Small intestine (tissue), 7 donors: ENCODE results near the gene FABP3. TPM values are rescaled to one million over a fixed set of nuclear protein-coding genes. Genes with fewer than 3 reads are reported as not detected.
"Not testable (repeated sequence)": the region's sequence is repeated elsewhere in the genome, so short reads cannot be mapped to it uniquely, and the experiment has no call there.

ENCODE experiments used
- DNase-seq, 2 donors: peaks; one replicate each; pipeline versions ENCODE4 v3.0.0 to v3.0.0-alpha.2; 2013
- FAIRE-seq: peaks from 2 replicates; lab custom pipeline; 2012; peaks lifted over from hg19 to GRCh38; lab: Jason Lieb, UNC
- H3K27ac ChIP-seq, 3 donors: one replicate each; pipeline ENCODE4 v1.5.1; 2013; ENCODE audit warnings: low read length in 2 of 3, mild to moderate bottlenecking in 2 of 3, control low read depth in 1 of 3, inconsistent platforms in 1 of 3, low read depth in 1 of 3, moderate library complexity in 1 of 3
- H3K27me3 ChIP-seq, 3 donors: one replicate each; pipeline ENCODE4 v1.6.1; 2013; ENCODE audit warnings: low read length in 3 of 3, inconsistent platforms in 1 of 3; ENCODE audit not compliant: control insufficient read depth in 3 of 3, insufficient read depth in 3 of 3
- H3K36me3 ChIP-seq, 3 donors: one replicate each; pipeline ENCODE4 v1.6.1; 2013; ENCODE audit warnings: low read length in 3 of 3, inconsistent platforms in 1 of 3, low read depth in 1 of 3, mild to moderate bottlenecking in 1 of 3, moderate library complexity in 1 of 3; ENCODE audit not compliant: control insufficient read depth in 3 of 3, insufficient read depth in 2 of 3
- H3K4me1 ChIP-seq, 3 donors: one replicate each; pipeline ENCODE4 v1.6.1; 2013; ENCODE audit warnings: low read length in 2 of 3, inconsistent platforms in 1 of 3, low read depth in 1 of 3, mild to moderate bottlenecking in 1 of 3, moderate library complexity in 1 of 3; ENCODE audit not compliant: control insufficient read depth in 3 of 3, insufficient read depth in 2 of 3
- H3K4me3 ChIP-seq, 3 donors: one replicate each; pipeline ENCODE4 v1.5.1; 2013; ENCODE audit warnings: low read length in 3 of 3, control low read depth in 1 of 3, inconsistent platforms in 1 of 3, low read depth in 1 of 3, mild to moderate bottlenecking in 1 of 3, moderate library complexity in 1 of 3
- H3K9me3 ChIP-seq, 2 donors: one replicate each; pipeline ENCODE4 v1.6.1; 2013; ENCODE audit warnings: low read depth in 1 of 2, low read length in 1 of 2; ENCODE audit not compliant: control insufficient read depth in 2 of 2, insufficient read depth in 1 of 2
- WGBS, 3 donors: extraction: QIAGEN DNeasy Blood & Tissue Kit; methylation state at CpG; one replicate each; pipeline ENCODE4 v1.1.7; 2013; 5-methylcytosine and 5-hydroxymethylcytosine counted together
- polyA plus RNA-seq, 4 donors: library from polyadenylated mRNA; stranded (reverse) in 3 of 4; unstranded in 1 of 4; fragments of 200-250 nt in 3 of 4; fragments of 120-200 nt in 1 of 4; gene quantifications; one replicate each; pipeline versions ENCODE4 v1.2.1 to v1.2.3, GENCODE V29; 2013
- donor health status: healthy with polysubstance abuse.
- donor health status: control.
- donor health status: control.
- donor health status: Bipolar disorder and iron deficiency.
- donor health status: healthy.

FABP3 gene
- polyA plus RNA-seq, 4 donors = 10.7 to 63.8 (median 20.2) TPM

GRCh38 chr1:31396633-31397351, 23.9 kb upstream of the FABP3 start:
- H3K36me3 ChIP-seq = no peaks in the 10 kb centered on the region
- 90 to 97% (median 92%) methylated on average over 3 of the region's 3 CpGs for WGBS, 3 donors
- DNase-seq (no peak), FAIRE-seq (no peak)
- no peak overlapping the region for H3K27ac ChIP-seq
- no peaks in the 10 kb centered on the region for H3K27me3 ChIP-seq
- H3K9me3 ChIP-seq = no peaks in the 10 kb centered on the region
- H3K4me3 ChIP-seq = no peak overlapping the region
- H3K4me1 ChIP-seq = peaks cover 0 to 8% (median 1%) of the 10 kb centered on the region in 3 donors

- Histone ChIP-seq H3K9me3 (no peaks in the 10 kb centered on the region), H3K4me1 (peaks cover 0 to 25% (median 5%) of the 10 kb centered on the region in 3 donors), H3K4me3 (peak overlapping the region in 2 of 3 donors; percentile 35 to 38), H3K27me3 (no peaks in the 10 kb centered on the region), H3K27ac (peak overlapping the region in 1 of 3 donors; percentile 19), H3K36me3 (no peaks in the 10 kb centered on the region)
- FAIRE-seq (no peak), DNase-seq (peak; percentile 90 to 94)
- 1 to 3% (median 2%) methylated on average over 36 of the region's 36 CpGs for WGBS, 3 donors
These were observed 21.8 kb upstream of the FABP3 start for GRCh38 chr1:31394584-31395193.

DNA sequence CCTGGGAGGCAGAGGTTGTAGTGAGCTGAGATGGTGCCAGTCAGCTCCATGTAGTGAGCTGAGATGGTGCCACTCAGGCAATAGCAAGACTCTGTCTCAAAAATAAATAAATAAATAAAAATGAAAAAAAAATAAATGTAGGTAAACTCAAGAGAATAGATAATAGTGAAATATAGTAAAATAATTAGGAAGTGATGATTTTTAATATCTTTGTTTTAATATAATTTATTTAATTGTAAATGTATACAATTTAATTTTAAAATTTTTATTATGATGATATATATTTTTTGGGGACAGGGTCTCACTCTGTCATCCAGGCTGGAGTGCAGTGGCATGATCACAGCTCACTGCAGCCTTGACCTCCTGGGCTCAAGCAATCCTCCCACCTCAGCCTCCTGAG, 20.6 kb upstream of the FABP3 start:
- H3K27ac ChIP-seq = no peak overlapping the region
- H3K4me1 ChIP-seq = peaks cover 0 to 32% (median 5%) of the 10 kb centered on the region in 3 donors
- no peaks in the 10 kb centered on the region for H3K36me3 ChIP-seq
- H3K27me3 ChIP-seq = no peaks in the 10 kb centered on the region
- no peaks in the 10 kb centered on the region for H3K9me3 ChIP-seq
- DNase-seq (no peak), FAIRE-seq (no peak)
- no peak overlapping the region for H3K4me3 ChIP-seq

- DNase-seq (peak; percentile 89 to 94), FAIRE-seq (no peak)
- Histone ChIP-seq H3K9me3 (no peaks in the 10 kb centered on the region), H3K4me1 (peaks cover 0 to 33% (median 3%) of the 10 kb centered on the region in 3 donors), H3K27me3 (no peaks in the 10 kb centered on the region), H3K36me3 (no peaks in the 10 kb centered on the region), H3K27ac (peak overlapping the region in 2 of 3 donors; percentile 57 to 88), H3K4me3 (no peak overlapping the region)
- 20 to 69% (median 43%) methylated on average over 6 to 7 of the region's 7 CpGs for WGBS, 3 donors
These were observed 17.2 kb upstream of the FABP3 start for GRCh38 chr1:31390071-31390470.

GRCh38 chr1:31389616-31390015, 16.7 kb upstream of the FABP3 start:
- WGBS, 3 donors = 70 to 84% (median 79%) methylated on average over 7 of the region's 7 CpGs
- Histone ChIP-seq H3K9me3 (no peaks in the 10 kb centered on the region), H3K27me3 (no peaks in the 10 kb centered on the region), H3K4me3 (no peak overlapping the region), H3K27ac (peak overlapping the region in 2 of 3 donors; percentile 18 to 88), H3K36me3 (no peaks in the 10 kb centered on the region), H3K4me1 (peaks cover 0 to 33% (median 3%) of the 10 kb centered on the region in 3 donors)
- FAIRE-seq (no peak), DNase-seq (no peak)

DNA sequence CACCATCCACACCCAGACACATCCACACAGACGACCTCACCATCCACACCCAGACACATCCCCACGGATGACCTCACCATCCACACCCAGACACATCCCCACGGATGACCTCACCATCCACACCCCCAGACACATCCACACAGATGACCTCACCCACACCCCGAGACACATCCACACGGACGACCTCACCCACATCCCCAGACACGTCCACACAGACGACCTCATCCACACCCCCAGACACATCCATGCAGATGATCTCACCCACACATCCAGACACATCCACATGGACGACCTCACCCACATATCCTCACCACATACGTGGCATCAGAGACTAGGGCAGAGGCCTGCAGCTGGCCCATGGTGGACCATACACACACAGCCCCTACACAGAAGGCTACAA, 14.7 kb upstream of the FABP3 start:
- peaks cover 0 to 25% (median 3%) of the 10 kb centered on the region in 3 donors for H3K4me1 ChIP-seq
- H3K9me3 ChIP-seq = no peaks in the 10 kb centered on the region
- no peaks in the 10 kb centered on the region for H3K36me3 ChIP-seq
- H3K27me3 ChIP-seq = no peaks in the 10 kb centered on the region
- WGBS, 3 donors = 71 to 74% (median 72%) methylated on average over 10 of the region's 10 CpGs
- no peak for FAIRE-seq
- no peak overlapping the region for H3K27ac ChIP-seq
- H3K4me3 ChIP-seq = no peak overlapping the region
- no peak for DNase-seq

DNA sequence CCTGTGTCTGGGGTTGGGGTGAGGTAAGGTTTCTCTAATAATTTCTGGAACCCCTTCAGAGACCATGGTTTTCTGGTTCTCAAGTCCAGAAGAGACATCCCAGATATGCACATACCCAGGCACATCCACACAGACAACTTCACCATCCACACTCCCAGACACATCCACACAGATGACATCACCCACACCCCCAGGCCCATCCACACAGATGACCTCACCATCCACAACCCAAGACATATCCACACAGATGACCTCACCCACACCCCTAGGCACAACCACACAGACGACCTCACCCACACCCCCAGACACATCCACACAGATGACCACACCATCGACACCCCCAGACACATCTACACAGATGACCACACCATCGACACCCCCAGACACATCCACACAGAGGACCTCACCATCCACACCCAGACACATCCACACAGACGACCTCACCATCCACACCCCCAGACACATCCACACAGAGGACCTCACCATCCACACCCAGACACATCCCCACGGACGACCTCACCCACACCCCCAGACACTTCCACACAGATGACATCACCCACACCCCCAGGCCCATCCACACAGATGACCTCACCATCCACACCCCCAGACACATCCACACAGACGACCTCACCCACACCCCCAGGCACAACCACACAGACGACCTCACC, 13.8 kb upstream of the FABP3 start:
- 62 to 73% (median 71%) methylated on average over 8 of the region's 8 CpGs for WGBS, 3 donors
- not testable (repeated sequence) for H3K27me3 ChIP-seq, H3K4me3 ChIP-seq, H3K27ac ChIP-seq, FAIRE-seq, DNase-seq, H3K36me3 ChIP-seq, H3K9me3 ChIP-seq
- H3K4me1 ChIP-seq = peaks cover 0 to 30% (median 3%) of the 10 kb centered on the region in 3 donors

GRCh38 chr1:31383967-31384366, 11.1 kb upstream of the FABP3 start:
- H3K27ac ChIP-seq = no peak overlapping the region
- FAIRE-seq = no peak
- WGBS, 3 donors = 79 to 84% (median 82%) methylated on average over 1 of the region's 1 CpG
- peaks cover 0 to 3% (median 0%) of the 10 kb centered on the region in 3 donors for H3K36me3 ChIP-seq
- H3K4me1 ChIP-seq = peaks cover 0 to 17% (median 0%) of the 10 kb centered on the region in 3 donors
- no peaks in the 10 kb centered on the region for H3K9me3 ChIP-seq
- H3K4me3 ChIP-seq = no peak overlapping the region
- no peak for DNase-seq
- H3K27me3 ChIP-seq = no peaks in the 10 kb centered on the region
